Mucosa of descending colon (tissue), 3 donors: ENCODE data around the gene WBP1. TPM values are rescaled to one million over a fixed set of nuclear protein-coding genes. Genes with fewer than 3 reads are reported as not detected.

Experiments
- ATAC-seq: fragments of 200-7000 bp; cut with Tn5 transposase; one replicate; pipeline ENCODE4 v1.9.1; 2020; ENCODE audit warnings: mild to moderate bottlenecking, moderate library complexity
- DNase-seq, 3 donors: peaks; one replicate each; pipeline ENCODE4 v3.0.0-alpha.2; 2020
- H3K36me3 ChIP-seq: fragments of 200-600 bp; one replicate; pipeline ENCODE4 v1.8.0; 2021; ENCODE audit warnings: low read depth, mild to moderate bottlenecking
- H3K4me1 ChIP-seq: fragments of 200-600 bp; one replicate; pipeline ENCODE4 v1.8.0; 2021; ENCODE audit warnings: low read depth, mild to moderate bottlenecking
- H3K4me3 ChIP-seq: fragments of 200-600 bp; one replicate; pipeline ENCODE4 v1.8.0; 2021; ENCODE audit warnings: mild to moderate bottlenecking
- H3K9me3 ChIP-seq: fragments of 200-600 bp; one replicate; pipeline ENCODE4 v1.8.0; 2021; ENCODE audit warnings: mild to moderate bottlenecking
- intact Hi-C, 2 donors: fragments of 100-400 bp; cut with DNase I in 1 of 2; cut with micrococcal nuclease in 1 of 2; formaldehyde crosslinking; loops; one replicate each; pipeline versions ENCODE4 v1.11.0 to v1.11.1; 2022; cut with DNase I, micrococcal nuclease
- total RNA-seq, 3 donors: library from RNA; stranded (reverse); fragmentation: NEBNext Ultra II Directional in 2 of 3; extraction: Animal tissue kit (Norgen Biotek cat#: 25700) in 2 of 3; gene quantifications; one replicate each; pipeline versions ENCODE4 v1.2.1 to v1.2.4, GENCODE V29; 2021 to 2023
- TF ChIP-seq, protein P1 (sequence below): fragments of 200-600 bp; IDR thresholded peaks from one replicate; pipeline ENCODE4 v1.8.0; 2022; ENCODE audit warnings: antibody characterized with exemption, mild to moderate bottlenecking
- donor health status: DM: no; HTN: no; CAD: no; lungs with moderate emphysema.
- donor health status: DM: no; HTN: no; CAD: no.
- donor health status: DM: no; HTN: yes; CAD: no.

The WBP1 gene
- total RNA-seq, 3 donors from 2014 or later: 51.1 to 60.6 (median 56.1) TPM

DNA sequence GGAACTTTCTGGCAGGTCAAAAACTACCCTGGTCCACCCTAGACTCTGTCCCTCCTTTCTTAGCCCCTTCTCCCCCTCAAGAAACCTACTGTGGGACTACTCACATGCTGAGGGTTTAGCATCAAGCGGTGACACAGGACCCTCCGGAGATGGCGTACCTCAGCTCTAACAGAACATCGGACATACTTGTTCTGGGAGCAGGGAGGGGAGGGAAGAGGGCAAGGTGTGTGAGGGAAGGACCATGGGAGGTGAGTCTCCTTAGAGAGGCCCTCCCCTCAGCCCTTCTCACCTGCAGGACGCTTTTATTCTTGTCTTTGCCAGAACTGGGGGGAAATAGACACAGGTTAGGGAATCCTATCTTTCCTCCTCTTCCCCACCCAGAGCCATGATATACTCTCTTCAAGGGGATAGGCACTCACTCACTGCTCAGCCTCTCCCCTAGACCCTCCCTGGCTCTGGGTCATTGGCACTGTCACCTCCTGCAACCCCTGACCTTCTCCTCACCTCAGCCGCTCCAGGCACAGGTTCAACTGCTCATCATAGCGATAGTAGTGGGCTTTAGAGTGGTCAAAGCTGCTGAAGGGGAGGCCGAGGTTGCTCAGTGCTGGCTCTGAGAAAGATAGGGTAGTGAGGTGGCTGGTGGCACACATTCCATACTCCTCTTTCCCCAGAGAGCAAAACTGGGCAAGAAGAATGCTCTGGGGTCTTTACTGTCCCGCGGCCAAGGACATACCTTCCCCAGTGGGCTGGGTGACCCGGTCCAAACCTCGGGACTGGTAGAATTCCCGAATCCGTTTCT is 47.4 kb downstream of the WBP1 start:
- no peak for ATAC-seq
- Histone ChIP-seq H3K4me3 (no peak overlapping the region), H3K4me1 (peaks cover 40% of the 10 kb centered on the region), H3K9me3 (no peaks in the 10 kb centered on the region), H3K36me3 (no peaks in the 10 kb centered on the region)
- intact Hi-C loops: no loop called here
- no peak for DNase-seq
- TF ChIP-seq, protein P1, sequence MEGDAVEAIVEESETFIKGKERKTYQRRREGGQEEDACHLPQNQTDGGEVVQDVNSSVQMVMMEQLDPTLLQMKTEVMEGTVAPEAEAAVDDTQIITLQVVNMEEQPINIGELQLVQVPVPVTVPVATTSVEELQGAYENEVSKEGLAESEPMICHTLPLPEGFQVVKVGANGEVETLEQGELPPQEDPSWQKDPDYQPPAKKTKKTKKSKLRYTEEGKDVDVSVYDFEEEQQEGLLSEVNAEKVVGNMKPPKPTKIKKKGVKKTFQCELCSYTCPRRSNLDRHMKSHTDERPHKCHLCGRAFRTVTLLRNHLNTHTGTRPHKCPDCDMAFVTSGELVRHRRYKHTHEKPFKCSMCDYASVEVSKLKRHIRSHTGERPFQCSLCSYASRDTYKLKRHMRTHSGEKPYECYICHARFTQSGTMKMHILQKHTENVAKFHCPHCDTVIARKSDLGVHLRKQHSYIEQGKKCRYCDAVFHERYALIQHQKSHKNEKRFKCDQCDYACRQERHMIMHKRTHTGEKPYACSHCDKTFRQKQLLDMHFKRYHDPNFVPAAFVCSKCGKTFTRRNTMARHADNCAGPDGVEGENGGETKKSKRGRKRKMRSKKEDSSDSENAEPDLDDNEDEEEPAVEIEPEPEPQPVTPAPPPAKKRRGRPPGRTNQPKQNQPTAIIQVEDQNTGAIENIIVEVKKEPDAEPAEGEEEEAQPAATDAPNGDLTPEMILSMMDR: no peak

DNA sequence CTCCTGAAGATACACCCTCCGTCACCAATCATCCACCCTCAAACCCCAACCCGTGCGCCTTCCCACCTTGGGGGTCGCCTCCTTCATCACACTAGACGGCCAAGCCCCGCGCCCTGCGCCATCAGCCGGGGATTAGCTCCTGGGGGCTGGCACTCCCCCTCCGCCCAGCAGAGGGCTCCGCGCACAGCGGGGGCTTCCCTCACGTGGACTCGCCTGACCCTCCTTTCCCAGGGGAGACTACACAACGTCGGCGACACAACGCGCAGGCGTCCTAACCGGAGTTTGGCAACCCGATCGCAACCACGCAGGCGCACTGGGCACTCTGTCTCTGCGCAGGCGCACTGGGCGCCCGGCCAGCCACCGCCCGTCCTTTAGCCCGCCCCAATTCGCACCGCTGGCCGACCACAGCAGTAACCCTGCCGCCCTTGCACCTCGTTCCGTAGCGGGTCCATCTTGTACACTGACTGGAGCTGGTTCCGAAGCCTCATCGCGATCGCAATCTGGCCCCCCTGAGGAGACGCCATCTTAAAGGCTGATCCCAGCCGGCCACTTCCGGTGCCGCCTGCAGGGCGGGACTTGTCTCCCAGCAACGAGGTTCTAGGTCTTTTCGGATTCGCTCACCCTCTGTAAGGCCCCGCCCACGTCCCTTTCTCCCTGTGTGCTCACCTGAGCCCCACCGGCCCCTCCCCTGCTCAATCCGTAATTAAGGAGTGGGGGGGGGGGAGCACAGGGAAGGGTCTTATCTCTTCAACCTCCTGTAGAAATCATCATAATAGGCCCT is 49.1 kb downstream of the WBP1 start, which contains the start of gene PCGF1:
Gene PCGF1 (minus strand): TSS at position 551 of the 781 bp plus-strand sequence. CDS start 27 bp downstream, at position 524.
- intact Hi-C loops: no loop called here
- Histone ChIP-seq H3K4me3 (peak within 1 kb of the TSS; percentile 46), H3K4me1 (peaks cover 34% of the 10 kb centered on the region), H3K36me3 (no peaks in the 10 kb centered on the region), H3K9me3 (no peaks in the 10 kb centered on the region)
- TF ChIP-seq, protein P1: no peak
- DNase-seq: peak; percentile 100
- ATAC-seq: peak; percentile 93

DNA sequence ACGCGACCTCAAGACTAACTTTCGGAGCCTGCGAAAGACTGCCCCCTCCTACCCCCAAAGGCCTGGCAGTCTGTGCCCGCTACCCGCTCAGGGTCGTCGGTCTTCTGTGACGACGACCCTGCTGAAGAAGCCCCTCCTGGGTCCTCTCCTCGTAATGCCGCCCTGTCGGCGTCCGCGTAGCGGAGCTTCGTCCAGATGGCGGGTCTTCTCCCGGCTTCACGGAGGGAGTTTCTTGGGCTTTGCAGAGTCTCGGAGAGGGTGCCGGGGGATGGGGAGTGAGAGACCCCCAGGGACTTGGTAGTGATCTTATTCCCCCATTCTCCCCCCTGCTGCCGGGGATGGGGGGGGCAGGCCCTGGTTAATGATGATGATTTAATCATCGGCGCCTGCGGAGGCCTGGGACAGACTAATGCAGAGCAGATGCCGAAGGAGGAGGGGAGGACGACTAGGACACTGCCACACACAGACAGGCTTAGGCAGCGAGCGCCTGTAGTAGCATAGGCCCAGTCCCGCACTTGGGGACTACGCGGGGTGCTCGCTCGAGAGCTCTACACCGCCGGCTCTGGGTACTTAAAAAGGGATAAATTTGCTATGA is 49.8 kb downstream of the WBP1 start:
- TF ChIP-seq, protein P1: no peak
- peaks cover 34% of the 10 kb centered on the region for H3K4me1 ChIP-seq
- H3K9me3 ChIP-seq: no peaks in the 10 kb centered on the region
- H3K4me3 ChIP-seq: peak overlapping the region; percentile 46
- DNase-seq (peak; percentile 61 to 72 (median 70)), ATAC-seq (peak; percentile 53)
- intact Hi-C loops: no loop called here
- H3K36me3 ChIP-seq: no peaks in the 10 kb centered on the region

DNA sequence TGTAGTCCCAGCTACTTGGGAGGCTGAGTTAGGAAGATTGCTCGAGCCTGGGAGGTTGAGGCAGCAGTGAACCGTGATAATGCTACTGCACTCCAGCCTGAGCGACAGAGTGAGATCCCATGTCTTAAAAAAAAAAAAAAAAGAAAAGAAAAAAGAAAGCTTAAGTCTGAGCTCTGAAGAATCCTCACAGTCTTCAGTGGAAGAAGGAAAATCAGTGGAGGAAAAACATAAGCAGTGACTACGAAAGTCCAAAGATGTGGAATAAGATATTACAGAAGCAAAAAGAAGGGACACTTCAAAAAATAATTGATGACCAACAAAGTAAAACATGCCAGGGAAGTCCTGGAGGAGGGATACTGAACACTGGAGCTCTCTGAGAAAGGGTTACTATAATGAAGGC is 52.0 kb downstream of the WBP1 start:
- TF ChIP-seq, protein P1: no peak
- Histone ChIP-seq H3K36me3 (no peaks in the 10 kb centered on the region), H3K9me3 (no peaks in the 10 kb centered on the region), H3K4me3 (no peak overlapping the region), H3K4me1 (peaks cover 33% of the 10 kb centered on the region)
- ATAC-seq (no peak), DNase-seq (no peak)
- intact Hi-C loops: no loop called here

Other genes with a start within 250 kb of the WBP1 start
- gene SLC4A5, start 115.0 kb upstream of the WBP1 start, total RNA-seq: 1 to 10 TPM; 2.1 to 3.1 (median 2.1) TPM
- gene DCTN1, start 78.1 kb upstream of the WBP1 start, total RNA-seq: 100 to 1,000 TPM; 114 to 159 (median 116) TPM
- gene C2orf81, start 36.8 kb upstream of the WBP1 start, total RNA-seq: 1 to 10 TPM in 2 of 3 donors, under 1 TPM in 1; 0.53 to 2.3 (median 1.9) TPM
- gene WDR54, start 36.7 kb upstream of the WBP1 start, total RNA-seq: 1 to 10 TPM; 4.0 to 4.8 (median 4.5) TPM
- gene RTKN, start 16.5 kb upstream of the WBP1 start, total RNA-seq: 10 to 100 TPM; 49.2 to 60.7 (median 49.7) TPM
- gene INO80B, start 3.4 kb upstream of the WBP1 start, total RNA-seq: 10 to 100 TPM; 25.0 to 36.5 (median 32.3) TPM
- gene MOGS, start 6.9 kb downstream of the WBP1 start, total RNA-seq: 10 to 100 TPM; 45.7 to 64.0 (median 52.7) TPM
- 10 to 100 TPM; 48.2 to 63.6 (median 57.1) TPM for gene MRPL53, start 14.2 kb downstream of the WBP1 start, total RNA-seq
- gene CCDC142, start 24.6 kb downstream of the WBP1 start, total RNA-seq: 10 to 100 TPM; 22.6 to 36.5 (median 28.5) TPM
- gene TTC31, start 24.6 kb downstream of the WBP1 start, total RNA-seq: 10 to 100 TPM; 27.2 to 34.1 (median 30.9) TPM
- 1 to 10 TPM; 1.0 to 1.5 (median 1.5) TPM for gene LBX2, start 41.2 kb downstream of the WBP1 start, total RNA-seq
- 10 to 100 TPM; 20.3 to 29.1 (median 22.3) TPM for gene PCGF1, start 49.3 kb downstream of the WBP1 start, total RNA-seq
- gene TLX2, start 56.0 kb downstream of the WBP1 start, total RNA-seq: 1 to 10 TPM in 1 of 3 donors, under 1 TPM in 2; 0.17 to 1.6 (median 0.51) TPM
- gene DQX1, start 67.8 kb downstream of the WBP1 start, total RNA-seq: 10 to 100 TPM; 17.9 to 58.3 (median 22.2) TPM
- gene AUP1, start 71.3 kb downstream of the WBP1 start, total RNA-seq: 100 to 1,000 TPM; 108 to 179 (median 129) TPM
- 10 to 100 TPM; 22.2 to 37.1 (median 23.3) TPM for gene HTRA2, start 71.5 kb downstream of the WBP1 start, total RNA-seq
- 1 to 10 TPM; 2.2 to 6.9 (median 4.4) TPM for gene LOXL3, start 95.5 kb downstream of the WBP1 start, total RNA-seq
- 10 to 100 TPM; 16.5 to 18.9 (median 18.5) TPM for gene DOK1, start 96.3 kb downstream of the WBP1 start, total RNA-seq
- gene M1AP, start 189.9 kb downstream of the WBP1 start, total RNA-seq: under 1 TPM; 0.19 to 0.43 (median 0.31) TPM
- gene SEMA4F, start 195.8 kb downstream of the WBP1 start, total RNA-seq: 1 to 10 TPM; 3.9 to 5.7 (median 4.4) TPM